Femur (tissue), 1 donor: ENCODE results near the gene DNAJC16.
"Not testable (repeated sequence)": the region's sequence is repeated elsewhere in the genome, so short reads cannot be mapped to it uniquely, and the experiment has no call there.

Source experiments
- DNase-seq: peaks from one replicate; pipeline ENCODE4 v3.0.0-alpha.2; 2017

DNAJC16 gene

DNA sequence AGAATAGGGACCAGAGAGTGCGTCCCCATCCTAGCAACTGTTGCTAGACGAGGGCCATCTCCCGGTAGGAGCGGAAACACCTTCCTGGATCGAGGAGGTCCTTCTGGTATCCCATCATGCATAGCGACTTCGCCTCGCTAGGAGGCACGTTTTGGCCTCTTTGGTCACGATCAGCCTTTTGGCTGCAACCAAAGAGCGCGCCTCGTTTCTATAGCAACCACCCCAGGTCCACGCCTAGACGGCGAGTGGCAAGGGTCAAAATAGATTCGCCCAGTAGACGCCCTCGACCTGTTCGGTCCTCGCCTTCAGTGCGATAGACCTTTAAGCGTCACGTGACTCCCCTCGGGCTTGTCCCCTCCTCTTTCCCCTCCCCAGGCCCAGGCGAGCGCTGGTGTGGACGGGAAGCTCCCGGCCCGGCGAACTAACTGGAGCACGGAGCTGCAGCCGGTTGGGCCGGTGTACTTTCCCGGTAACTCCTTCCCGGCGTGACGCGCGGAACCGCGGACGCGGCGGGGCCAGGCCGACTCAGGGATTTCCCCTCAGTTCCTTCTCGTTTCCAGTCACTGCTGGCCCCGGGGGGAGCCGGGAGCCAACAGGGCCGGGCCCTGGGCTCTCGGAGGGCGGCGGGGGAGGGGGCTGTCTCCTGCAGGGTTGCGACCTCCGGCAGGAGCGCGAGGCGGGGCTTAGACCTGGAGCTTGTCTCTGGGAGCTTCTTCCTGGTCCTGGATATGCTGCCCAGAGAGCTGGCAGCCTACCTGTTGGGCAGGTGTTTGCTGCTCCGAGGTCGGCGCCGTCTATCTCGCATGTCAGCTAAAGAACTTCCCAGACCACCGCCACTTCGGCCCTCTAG lies at the start of gene DNAJC16:
Gene DNAJC16, plus strand, starts transcription at position 359 of the 850 bp plus-strand sequence. CDS start 2,258 bp downstream, outside the sequence.
- peak; percentile 100 for DNase-seq

DNA sequence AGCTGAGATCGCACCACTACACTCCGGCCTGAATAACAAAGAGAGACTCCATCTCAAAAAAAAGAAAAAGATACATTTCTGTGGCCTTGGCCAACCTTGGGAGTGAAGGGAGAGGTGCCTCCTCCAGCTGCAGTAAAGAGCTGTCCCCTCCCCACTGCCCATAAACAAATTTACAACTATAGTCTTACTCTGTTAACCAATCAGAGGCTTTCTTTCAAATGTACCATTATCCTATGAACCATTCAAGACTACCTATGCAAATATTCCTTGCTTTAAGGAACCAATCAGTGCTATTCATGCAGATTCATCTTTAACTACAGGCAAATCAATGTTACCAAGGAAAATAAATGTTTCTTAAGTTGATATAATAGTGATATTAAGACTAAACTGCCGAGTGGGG lies 49.7 kb upstream of the DNAJC16 start:
- no peak for DNase-seq

DNA sequence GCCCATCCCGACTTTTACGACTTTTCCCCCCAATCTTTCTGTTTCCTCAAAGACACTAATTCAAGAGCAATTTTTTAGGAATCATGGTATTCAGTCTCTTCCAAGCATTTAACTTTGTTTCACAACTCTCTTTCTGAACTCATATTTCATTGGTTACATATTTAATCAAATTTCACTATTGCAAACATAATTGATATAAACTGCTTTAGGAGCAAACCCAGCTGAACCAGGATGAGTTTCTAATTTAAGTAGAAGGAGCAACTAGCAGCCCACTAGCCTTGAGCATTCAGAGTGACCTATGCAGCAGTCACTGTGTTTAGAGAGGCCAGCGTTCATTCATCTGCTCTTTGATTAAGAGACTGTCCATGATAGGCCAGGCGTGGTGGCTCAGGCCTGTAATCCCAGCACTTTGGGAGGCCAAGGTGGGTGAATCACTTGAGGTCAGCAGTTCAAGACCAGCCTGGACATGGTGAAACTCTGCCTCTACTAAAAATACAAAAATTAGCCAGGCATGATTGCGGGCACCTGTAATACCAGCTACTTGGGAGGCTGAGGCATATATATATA lies 48.9 kb upstream of the DNAJC16 start:
- no peak for DNase-seq

DNA sequence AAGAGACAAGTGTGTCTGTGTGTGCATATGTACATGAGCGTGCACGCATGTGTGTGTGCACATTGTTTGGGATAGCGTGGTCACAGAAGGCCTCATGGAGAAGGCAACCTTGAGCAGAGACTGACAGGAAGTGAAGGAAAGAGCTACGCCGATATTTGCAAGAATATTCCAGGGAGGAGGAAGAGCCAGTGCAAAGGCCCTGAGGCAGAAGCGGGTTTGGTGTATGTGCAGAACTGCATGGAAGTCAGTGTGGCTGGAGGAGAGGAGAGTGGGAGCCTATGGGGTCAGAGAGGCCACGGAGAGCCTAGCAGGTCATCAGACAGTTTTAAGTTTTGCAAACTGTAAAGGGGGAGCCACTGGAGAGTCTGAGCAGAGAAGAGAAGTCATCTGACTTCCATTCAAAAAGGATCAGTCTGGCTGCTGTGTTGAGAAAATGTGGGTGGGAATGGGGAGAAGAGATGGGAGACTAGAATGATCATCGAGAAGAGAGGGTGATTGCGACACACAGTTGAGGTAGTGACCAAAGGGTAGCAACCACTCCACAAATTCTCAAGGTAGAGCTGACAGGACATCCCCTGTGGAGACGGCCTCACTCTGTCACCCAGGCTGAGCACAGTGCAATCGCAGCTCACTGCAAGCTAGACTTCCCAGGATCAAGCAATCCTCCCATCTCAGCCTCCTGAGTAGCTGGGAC lies 46.8 kb upstream of the DNAJC16 start:
- DNase-seq = no peak

DNA sequence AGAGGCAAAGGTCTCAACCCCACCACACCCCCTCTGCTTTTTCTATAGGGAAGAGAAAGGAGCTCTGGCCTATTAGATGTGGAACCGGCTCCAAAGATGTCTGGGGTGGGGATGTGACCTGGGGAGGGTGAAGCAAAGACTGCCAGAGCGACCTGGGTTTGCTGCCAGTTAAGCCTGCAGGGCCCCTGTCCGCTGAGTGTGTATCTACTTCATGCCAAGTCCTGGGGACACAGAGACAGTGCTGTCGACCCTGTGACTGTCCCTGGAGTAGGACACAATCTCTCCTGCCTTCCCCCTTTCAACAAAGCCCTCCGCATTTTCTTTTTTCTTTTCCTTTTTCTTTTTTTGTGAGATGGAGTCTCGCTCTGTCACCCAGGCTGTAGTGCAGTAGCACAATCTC lies 44.2 kb upstream of the DNAJC16 start:
- not testable (repeated sequence) for DNase-seq

DNA sequence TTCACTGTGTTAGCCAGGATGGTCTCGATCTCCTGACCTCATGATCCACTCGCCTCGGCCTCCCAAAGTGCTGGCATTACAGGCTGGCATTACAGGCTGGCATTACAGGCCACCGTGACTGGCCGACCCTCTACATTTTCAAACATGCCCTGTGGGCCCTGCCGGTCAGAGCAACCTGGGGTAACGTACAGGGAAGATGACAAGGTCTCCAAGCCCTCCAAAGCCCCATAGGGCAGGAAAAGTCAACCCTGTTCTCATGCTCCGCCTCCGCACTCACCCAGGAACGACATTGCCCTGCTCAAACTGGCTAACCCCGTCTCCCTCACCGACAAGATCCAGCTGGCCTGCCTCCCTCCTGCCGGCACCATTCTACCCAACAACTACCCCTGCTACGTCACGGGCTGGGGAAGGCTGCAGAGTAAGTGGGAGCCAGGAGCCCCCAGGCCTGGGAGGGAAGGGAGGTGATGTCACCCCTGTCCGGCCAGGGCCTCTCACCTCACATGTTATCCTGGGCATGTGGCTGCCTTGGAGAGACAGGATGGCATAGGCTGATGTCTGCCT lies 43.6 kb upstream of the DNAJC16 start:
- not testable (repeated sequence) for DNase-seq

DNA sequence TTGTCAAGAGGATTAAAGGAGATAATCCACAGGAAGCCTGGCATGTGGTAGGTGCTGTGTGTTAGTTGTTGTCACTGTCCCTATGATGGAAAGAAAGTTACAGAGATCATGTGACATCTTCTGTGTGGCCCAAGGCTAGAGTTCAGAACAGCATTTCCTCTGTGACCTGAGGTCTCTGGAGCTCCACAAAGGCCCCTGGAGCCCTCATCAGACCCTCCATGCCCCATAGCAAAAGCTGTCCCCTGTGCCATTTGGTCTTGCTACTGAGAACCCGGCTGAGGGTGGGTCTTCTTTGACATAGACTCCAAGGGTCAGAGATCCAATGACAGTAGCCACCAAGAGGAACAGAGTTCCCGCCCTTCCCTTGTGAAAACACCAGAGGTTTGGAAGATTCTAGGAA lies 42.7 kb upstream of the DNAJC16 start:
- no peak for DNase-seq

DNA sequence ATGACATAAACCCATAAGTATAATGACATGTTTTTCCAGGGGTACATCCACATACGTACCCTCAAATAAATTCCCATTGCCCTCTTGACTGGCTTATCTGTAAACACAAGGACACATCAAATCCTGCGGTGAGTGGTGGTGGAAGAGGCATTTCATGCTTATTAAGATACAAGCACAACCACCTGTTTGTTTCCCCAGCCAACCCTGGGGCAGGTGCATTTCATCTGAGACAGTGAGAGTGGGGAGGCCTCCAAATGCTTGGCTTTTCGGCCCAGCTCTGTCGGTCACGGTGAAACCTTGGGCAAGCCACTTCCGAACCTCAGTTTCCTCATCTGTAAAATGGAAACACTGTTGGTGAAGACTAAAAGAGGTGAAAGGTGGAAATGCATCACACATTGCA lies 42.2 kb upstream of the DNAJC16 start:
- not testable (repeated sequence) for DNase-seq

DNA sequence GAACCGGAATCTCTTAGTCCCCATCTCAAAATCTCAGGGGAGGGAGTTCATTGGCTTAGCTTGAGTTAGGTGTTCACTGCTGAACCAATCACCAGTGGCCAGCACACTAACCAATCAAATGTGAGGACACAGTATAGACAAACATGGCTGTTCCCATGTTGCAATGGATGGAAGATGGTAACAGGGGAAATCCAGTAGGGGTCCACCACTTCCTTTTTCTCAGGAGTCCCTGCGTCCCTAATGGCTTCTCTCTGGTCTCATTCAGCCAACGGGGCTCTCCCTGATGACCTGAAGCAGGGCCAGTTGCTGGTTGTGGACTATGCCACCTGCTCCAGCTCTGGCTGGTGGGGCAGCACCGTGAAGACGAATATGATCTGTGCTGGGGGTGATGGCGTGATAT lies 41.0 kb upstream of the DNAJC16 start:
- no peak for DNase-seq

DNA sequence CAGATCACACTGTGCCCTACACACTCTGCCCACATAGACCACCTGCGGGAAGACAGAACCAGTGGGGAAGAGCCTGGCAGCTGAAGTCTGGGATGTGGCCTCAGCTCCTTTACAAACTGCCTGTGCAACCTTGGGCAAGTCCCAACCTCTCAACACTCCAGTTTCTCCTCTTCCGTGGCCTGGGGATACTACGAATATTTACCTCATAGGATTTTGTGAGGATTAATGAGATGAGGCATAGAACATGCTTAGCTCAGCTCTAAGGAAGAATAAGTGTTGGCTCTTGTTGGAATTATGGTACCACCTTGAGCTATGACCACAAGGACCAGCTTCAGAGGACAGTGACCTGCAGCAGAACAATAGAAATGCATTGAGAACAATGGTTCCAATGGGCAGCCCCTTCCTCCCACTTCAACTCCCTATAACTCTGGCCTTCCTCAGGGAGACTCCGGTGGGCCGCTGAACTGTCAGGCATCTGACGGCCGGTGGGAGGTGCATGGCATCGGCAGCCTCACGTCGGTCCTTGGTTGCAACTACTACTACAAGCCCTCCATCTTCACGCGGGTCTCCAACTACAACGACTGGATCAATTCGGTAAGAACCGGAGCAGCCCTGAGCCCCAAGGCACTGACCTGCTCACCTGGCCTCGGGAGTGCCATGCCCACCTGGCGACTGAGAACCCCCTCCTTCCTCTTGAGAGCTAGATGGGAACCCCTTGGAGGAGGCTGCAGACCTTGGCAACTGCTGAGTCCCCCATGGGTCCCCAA lies 39.6 kb upstream of the DNAJC16 start:
- not testable (repeated sequence) for DNase-seq

DNA sequence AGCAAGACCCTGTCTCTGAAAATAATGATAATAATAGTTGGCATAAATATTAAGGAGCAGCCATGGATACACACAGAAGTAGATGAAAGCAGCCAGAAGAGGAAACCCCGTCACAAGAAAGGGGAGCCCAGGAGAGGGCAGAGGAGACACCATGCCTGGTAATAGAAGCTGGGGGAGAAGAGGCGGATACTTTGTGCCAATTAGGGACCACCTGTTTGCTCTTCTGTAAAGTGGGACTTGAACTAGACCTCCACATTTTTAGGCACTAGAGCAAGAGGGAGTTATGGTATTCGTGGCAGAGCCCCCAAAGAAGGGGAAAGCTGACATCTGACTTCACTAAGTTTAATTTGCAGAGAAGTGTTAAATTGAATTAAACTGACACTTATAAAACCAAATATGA lies 38.3 kb upstream of the DNAJC16 start:
- DNase-seq = no peak

DNA sequence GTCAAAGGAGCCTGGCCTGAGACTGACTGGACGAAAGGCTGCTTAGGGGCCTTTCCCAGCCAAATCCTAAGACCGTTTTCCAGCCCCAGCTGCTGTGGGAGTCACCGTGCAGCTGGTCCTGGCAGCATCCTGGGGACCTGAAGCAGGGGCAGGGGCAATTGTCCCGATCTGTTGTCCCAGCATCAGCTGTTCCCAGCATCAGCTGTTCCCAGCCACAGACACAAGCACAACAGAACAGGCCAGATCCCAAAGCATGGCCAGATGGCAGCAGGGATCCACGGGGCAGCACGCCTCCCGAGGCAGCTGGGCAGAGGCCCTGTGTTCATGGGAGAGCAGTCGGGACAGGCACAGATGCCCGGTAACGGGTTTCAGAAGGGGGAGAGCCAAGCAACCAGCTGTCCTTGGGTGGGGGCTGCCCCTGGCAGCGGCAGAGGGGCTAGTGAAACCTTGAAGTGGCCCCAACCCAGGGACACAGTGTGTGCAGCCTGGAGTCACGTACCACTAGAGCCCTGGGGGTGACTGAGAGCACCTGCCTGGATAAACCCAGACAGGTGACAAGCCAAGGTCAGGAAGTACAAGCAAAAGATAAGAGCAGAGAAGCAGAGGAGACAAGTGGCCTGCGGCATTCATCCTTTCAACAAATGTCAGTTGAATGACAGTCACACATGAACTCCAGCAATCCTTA lies 37.5 kb upstream of the DNAJC16 start:
- DNase-seq = peak; percentile 85

DNA sequence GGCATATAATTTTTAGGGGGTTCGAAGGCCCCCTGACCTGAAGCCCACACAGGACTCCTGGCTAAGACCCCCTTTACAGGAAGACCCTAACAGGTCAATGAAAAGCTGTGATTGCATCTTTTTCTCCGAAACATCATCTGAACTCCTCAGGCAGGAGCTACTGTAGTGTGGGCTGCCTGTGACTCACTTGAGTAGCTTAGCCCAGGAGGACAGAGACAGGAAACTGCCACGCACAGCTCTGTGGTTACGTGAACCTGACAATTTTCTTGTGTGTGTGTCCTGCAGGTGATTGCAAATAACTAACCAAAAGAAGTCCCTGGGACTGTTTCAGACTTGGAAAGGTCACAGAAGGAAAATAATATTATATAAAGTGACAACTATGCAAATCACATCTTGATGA lies 35.6 kb upstream of the DNAJC16 start:
- DNase-seq = not testable (repeated sequence)

DNA sequence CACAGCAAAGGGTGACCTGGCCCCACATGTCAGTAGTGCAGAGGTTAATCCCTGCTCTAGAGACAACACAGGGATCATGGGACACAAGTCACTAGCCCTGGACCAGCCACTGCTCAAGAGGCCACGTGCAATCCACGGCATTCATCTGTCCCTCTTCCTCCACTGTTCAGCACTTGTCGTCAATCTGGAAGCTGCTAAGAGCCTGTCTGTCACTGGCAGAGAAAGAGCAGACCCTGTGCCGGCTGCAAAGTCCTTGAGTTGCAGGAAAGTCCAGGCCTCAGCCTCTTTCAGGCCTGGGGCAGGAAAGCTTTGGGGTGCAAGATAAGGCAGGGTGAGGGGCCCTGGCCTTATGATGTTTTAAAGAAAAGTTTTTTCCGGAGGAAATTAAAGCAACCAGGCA lies 34.1 kb upstream of the DNAJC16 start:
- DNase-seq = no peak

DNA sequence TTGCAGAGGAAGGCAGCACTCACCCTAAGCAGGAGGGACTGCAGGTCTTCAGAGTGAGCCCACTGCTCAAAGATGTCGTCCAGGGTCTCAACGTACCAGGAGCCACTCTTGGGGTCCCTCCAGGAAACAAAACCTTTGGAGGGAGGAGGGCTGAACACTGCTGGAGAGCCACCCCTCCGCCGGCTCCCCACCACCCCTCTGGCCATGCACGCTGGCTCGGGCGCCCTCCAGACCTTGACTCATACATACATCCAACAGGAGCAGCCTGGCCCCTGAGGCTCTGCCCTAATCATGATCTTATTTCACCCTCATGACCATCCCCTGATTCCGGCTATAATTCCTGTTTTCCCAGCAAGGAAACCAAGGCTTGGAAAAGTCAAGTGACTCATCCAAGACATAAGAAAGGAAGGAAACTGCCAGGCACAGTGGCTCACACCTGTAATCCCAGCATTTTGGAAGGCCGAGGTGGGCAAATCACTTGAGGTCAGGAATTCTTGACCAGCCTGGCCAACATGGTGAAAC lies 32.7 kb upstream of the DNAJC16 start:
- DNase-seq = no peak

DNA sequence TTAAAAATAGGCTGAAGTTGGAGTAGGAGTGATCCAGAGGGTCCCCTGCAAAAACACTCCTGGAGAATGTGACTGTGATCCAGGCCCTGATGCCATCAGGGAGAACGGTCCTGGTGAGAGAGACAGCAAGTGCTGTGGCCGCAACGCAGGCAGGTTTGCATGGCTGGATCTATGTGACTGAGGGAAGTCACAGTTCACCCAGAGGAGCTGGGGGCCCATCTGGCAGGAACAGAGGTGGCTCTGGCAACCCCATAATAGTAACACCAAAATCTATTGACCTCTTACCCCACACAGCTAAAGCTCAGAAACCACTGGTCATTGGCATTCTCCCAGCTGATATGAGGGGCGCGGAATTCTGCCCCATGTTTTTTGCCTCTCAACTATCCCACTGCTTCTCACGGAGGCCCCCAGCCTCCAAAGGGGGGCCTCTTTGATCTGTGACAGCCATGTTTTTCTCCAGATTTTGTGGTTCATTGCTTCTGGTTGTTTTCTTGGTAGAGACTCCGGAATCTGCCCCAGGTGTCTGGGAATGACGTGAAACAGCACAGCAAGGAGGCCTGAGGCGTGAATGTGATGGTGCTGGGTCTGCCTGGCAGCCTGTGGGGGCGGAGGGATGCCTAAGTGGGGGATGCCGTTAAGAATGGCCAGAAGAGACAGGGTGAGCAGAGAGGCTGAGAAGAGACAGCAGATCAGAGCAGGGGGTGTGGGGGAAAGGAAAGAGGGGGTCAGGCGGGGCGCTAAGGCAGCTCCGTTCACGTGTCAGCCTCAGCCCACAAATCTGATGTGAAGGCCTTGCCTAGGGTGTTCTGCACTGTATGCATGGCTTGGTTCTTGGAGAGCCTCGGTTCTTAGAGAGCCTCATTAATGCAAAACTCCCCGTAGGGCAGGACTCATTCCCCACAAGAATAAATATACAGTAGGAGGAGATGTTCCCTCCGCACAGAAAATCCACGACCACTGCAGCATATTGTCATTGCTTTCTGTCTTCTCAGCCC lies 26.2 kb upstream of the DNAJC16 start:
- no peak for DNase-seq

DNA sequence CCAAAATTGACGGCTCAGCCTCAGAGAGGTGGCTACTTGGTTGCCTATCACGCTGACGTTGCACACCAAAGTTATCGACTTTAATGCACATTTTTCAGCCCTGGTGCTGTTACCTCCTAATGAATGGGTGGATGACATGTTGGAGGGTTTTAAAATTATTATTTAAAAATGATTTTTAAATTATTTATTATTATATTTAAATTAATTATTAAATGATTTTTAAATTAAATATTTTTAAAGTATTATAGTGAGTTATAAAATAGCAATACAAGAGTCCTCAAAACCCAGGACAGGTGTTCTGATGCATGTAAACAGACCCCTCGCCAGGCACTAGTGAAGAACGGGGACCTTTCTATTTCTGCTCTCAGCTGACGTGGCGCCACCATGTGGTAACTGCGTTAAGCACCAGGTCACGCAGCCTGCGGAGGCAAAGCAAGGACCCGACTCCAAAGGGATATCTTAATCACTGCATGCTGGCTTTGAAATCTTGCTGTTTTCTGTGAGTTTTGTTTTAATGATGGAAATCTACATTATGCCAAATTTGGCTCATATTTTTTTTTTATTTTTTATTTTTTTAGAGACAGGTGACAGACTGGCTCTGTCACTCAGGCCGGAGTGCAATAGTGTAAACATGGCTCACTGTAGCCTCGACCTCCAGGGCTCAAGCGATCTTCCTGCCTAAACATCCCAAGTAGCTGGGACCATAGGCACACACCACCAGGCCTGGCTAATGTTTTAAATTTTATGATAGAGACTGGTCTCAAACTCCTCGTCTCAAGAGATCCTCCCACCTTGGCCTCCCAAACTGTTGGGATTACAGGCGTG lies 25.2 kb upstream of the DNAJC16 start:
- no peak for DNase-seq

DNA sequence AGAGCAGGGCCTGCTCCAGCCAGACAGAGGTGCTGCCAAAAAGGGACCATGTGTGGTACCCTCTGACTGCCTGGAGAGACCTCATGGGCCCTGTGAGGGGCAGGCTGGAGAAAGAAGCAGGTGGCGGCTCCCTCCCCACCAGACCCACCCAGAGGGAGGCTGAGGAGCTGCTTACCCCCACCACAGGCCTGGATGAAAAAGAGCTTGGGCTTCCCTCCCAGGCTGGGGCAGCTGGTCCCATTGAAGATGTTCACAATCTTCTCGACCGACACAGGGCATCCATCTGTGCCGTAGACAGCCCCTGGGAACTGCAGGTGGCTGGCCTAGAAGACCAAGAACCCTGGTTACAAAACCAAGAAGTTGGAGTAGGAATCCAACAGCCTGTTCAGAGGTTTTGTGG lies 22.2 kb upstream of the DNAJC16 start:
- DNase-seq = no peak

DNA sequence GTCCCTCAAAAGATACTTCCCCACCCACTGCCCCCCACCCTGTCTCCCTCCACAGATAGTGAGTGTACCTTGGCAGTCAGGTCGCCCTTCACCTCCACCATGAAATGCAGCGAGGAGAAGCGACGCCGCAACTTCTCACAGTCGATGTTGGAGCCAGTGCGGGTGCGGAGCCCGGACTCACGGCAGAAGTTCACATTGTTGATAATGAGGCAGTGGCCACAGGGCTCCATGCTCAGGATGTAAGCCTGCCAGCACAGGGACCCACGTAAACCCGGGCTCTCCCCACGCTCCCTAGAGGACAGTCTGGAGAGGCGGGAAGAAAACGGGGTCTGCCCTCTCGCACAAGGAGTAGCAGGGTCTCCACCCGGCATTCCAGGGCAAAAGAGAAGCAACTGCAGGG lies 19.8 kb upstream of the DNAJC16 start:
- DNase-seq = no peak

DNA sequence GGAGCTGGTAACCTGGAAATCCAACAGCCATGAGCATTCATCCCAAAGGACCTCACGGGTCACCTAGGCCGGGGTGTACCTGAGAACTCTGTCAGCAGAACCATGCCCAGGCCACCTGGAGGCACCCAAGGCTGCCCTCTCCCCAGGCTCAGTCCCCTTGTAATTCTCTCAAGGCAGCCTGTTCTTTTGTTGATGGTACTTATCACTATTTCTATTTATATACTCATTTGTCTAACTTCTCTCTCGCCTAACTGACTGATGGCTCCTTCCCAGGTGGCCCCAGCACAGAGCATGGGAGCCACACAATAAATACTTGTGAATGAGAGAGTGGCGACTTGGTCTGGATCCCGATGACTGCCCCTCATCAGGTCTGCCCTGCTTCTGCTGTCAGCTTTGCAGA lies 19.4 kb upstream of the DNAJC16 start:
- DNase-seq = no peak
